Fibroblast of peridontal ligament (primary cell): ENCODE measurements around the gene LRP2.
"Not testable (repeated sequence)": the region's sequence is repeated elsewhere in the genome, so short reads cannot be mapped to it uniquely, and the experiment has no call there.

Source experiments
- DNase-seq: peaks from one replicate; pipeline ENCODE4 v3.0.0-alpha.2; 2010; ENCODE audit errors: extremely low read depth

The LRP2 gene

DNA sequence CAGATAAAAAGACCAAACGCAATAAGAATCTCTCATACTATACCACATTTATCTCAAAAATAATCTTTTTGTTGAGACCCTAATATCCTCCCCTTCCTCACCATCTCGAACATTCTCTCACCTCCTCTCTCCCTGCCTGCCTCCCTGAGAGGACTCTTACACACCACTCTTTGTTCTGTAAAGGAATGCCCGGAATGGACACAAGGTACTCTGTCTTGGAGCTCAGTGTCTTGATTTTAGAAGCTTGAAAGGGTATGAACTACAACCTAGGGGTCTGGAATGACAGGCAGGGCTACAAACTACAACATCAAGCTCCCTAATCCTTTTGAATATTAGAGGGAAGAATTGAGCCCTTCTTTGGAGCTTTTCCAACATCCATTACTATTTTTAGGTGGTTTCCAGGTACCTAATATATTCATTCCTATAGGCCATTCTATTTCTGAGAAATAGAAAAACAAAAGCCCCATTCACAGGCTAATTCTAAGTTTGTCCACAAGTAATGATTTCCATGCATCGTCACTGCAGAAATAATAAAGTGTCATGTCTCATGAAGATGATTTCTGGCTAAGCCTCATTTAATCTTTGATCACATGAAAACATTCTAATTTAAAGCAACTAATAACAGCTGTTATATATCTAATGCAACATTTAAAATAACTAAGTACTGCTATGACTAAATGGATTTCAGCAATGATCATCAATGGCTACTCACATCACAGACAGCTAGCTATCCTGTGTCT is 60.6 kb downstream of the LRP2 start:
- no peak for DNase-seq

DNA sequence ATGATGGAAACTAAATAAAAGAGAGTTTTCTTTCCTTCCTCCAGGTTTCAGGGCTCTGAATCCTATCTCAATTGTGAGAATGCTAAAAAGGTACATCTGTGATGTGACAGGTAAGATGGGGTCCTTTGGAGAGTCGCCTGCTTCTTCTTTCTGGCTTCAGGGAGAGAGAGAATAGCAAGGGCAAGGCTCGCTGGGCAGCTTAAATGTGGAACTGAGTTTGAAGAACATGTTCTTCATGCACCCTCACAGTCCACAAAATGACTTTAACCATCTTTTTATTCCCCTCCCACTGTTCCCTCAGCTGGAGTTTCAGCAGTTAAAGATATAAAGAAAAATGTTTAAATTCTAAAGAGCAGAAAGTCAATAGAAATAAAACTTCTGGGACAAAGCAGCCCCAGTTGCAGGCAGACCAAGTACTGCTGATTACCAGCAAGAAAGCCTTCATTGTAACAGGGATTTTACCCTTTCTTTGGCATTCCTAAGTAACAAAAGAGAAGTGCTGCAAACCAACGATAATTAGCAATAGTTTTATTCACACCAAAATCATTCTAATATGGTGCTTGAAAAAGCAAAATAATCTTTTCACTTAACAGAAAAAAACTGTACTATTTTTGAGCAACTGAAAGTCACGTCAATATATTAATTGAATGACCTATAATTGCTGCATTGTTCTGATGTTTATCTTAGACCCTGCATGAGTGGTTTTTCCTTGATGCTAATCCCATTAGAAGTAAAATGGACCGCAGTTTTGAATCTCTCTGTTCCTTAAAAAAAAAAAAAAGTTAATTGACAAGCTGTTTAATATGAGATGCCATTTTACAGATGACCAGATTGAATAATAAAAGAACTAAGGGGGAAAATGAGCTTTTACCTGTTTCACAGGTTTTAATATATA is 61.5 kb downstream of the LRP2 start:
- no peak for DNase-seq

DNA sequence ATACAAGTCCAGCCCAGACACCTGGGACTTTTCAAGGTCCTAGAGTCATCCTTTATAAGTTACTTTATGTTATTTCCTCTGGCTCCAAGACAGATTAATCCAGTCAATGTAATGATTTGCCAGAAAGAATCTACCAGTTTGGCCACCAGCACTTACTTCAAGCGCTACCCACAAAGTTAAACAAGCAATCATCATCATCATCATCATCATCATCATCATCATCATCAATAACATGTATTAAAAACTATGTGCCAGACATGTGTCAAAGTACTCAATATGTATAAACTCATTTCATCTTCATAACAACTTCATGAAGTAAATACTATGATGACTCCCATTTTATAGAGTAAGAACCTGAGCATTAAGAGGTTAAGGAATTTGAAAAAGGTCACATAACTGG is 64.3 kb downstream of the LRP2 start:
- DNase-seq: no peak

DNA sequence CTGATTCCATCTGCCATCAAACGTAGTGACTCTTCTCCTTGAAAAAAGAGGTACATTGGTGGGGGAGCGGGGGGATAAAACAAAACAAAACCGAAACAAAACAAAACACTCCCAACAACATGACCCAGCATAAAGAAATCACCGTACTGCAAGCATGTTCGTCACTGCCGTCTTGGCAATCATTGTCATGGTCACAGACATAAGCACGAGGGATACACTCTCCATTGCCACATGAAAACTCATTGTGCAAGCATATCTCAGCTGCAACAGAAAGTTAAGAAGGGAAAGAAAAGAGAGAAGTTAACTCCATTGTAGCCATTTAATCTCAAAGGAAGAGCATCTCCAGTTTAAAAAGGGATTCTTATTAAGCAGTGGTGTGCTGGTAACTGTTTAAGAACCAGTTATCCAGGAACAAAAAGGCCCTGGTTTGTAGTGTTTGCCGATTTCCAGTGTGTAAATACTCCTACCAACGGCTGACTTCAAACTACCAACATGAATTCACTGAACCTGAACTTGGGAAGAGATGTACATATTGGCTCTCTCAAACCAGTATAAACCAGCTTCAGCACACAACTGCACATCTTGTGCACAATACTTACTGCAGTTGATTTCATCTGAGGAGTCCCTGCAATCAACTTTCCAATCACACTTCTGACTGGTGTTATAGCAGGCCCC is 68.2 kb downstream of the LRP2 start:
- DNase-seq: no peak

DNA sequence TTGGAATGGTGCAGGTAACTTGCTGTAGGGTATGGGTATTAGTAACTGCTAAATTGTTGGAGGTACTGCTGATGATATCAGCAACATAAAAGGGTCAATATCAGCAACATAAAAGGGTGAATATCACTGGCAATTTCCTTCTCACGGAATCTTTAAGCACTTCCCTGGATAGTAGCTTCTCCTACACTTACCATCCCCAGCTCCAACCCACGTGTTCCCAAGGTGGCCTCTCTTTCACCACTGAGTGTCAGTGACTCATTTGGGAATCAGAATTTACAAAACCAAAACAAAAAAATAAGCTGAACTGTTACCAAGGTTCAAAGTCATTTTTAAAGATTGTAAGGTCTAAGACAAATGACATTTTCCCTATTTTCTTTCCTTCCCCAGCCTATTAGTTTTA is 70.8 kb downstream of the LRP2 start:
- DNase-seq: no peak

DNA sequence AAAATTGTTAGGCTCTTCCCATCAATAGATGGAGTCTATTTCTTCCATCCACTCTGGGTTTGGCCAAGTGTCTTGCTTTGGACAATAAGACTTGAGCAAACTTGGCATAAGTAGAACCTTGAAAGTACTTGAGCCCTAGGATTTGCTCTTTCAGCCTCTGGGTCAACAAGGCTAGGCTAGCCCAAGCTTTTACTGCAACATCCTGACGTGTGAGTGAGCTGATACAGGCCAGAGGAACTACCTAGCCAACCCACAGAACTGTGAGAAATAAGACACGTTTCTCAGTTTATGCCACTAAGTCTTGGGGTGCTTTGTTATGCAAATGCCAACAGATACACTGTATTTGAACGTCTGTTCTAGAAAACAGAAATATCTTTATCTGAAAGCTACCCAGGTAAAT is 71.9 kb downstream of the LRP2 start:
- no peak for DNase-seq

DNA sequence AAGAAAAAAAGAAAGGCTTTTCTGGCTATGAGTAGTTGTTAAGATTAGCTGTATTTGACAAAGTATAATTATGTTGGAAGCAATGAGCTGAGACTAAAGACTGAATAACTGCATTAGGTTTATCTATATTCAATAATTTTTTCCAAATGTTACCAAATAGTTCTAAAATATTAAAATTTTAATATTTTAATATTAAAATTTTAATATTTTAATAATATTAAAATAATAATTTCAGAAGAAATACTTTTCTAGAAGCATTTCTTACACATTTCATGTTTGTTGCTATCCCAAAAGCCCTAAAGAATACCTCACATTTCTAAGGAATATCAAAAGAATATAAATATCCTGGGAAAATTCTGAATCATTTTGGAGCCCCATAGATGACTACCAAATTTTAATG is 74.7 kb downstream of the LRP2 start:
- DNase-seq: no peak

DNA sequence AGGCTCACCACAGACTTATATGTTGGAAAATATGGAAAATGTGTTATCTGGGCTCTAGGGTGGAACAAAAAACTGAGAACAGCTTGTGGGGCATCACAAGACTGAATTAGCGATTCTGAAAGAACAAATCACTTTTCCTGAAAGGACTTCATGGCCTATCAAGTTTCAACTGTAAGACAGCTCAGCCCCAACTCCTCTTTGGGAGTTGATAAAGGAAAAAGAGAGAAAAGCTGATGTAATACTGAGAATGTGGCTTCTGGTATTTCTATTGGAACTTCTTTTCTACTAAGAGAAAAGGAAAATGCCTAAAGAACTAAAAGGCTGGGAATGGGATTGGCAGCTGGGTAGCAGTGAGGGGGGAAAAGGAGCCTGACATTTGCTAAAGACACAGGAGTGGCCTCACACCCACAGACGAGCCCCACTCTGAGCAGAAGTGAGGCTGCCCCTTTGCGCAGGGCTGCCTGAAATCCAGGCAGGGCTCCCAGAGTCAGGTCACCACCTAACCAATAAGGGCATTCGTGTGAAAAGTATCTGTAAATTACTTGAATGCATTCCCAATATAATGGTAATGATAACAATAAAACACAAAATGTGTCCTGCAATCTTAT is 75.6 kb downstream of the LRP2 start:
- no peak for DNase-seq

DNA sequence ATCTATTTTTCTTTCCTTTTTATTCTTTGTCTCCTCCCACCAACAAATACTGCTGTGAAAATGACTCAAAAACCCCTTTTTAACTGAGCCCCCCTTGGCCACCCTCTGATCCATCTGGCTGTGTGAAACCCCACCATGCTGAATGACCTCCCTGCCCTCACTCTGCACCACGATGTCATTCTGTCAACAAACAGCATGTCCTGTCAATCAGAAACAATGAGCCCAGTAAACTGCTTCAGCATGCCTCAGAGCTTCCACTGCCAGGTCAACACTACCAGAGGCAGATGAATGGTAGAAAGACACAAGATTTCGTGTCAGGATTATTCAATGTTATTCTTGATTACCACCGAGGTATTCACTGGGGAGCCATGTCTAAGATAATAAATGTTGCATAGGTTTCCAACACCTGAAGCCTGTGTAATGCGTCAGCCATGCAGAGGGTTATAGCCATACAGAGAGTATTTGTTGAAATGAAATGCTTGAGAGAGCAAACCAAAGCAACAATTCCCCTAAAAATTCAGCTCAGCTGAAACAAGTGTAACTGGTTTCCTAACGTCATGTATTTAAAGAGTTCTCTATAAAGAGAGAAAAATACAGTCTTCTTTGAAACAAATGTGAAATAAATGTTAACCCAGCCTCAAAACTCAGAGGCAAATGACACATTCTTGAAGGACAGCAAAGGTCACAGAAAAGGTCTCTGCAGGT is 76.7 kb downstream of the LRP2 start:
- no peak for DNase-seq

DNA sequence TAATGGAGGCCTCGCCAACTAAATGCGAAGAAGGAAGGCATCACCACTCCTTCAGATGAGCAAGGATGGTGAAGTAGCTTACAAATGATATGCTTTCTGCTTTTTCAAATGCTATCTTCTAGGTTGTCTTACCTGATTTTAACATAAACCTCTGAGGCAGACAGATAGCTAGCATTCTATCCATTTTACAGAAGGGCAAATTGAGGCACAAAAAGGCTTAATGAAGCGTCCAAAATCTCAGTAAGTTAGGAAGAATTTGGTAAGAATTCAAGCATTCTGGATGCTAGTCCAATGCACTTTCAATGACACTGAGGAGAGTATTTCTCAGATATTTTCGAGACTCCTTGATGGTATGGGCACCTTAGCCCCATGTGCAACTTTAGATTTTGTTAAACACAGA is 81.8 kb downstream of the LRP2 start:
- no peak for DNase-seq

DNA sequence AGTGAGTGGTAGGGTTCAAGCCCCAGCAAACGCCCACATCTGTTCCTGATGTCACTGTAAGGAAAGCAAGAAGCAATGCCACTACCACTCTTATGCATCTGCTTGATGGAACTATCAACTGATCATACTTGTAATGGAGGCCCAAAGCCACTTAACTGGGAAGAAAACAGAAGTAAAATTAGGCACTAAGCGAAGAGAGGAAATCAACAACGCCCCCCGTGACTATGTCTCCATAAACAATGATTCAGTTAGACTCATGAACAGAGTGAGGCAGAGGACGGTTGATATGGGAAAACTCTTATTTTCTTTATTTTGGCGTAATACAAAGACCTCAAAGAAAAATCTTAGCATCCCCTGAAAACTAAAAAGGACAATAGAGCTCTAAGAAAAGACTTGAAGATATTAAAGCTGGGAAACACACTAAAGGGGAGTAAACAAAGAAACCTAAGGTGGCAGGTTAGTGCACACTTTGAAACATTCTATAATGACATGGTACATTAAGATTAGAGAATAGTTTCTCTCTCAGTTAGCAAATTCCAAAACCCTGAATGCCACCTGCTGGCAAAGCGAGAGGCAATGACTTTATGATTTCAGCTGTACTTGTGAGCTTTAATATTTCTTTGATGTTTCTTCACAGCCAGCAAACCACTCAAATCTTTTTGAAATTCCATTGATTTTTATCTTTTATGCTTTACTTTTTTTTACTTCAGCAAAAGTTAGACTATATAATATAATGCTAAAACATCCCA is 86.5 kb downstream of the LRP2 start:
- DNase-seq: no peak

DNA sequence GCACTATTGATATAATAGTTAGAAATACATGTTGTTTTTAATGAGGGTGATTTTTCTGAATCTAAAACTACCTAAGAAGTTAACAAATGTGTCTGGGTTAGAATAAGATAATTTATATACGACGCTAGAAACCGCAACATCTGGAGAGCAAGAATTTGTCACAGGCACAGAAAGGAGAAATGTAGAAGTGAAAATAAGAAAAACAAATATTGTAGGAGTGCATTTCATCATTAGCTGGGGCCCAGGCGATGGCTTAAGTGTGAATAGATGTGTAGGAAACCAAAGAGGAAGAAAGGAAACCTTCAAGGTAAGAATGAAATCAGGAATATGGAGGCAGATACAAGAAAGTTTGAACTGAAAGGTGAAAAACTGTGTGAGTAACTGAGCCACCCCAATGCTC is 90.3 kb downstream of the LRP2 start:
- DNase-seq: no peak

DNA sequence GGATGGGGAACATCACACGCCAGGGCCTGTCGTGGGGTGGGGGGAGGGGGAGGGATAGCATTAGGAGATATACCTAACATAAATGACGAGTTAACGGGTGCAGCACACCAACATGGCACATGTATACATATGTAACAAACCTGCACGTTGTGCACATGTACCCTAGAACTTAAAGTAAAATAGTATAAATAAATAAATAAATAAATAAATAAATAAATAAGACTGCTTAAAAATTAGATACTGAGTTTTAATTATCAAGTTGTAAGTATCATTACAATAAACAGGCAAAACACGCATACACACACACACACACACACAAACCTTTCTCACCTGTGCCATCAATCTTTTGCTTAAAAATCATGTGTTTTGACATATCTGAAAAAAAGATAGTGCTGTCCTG is 91.8 kb downstream of the LRP2 start:
- not testable (repeated sequence) for DNase-seq

DNA sequence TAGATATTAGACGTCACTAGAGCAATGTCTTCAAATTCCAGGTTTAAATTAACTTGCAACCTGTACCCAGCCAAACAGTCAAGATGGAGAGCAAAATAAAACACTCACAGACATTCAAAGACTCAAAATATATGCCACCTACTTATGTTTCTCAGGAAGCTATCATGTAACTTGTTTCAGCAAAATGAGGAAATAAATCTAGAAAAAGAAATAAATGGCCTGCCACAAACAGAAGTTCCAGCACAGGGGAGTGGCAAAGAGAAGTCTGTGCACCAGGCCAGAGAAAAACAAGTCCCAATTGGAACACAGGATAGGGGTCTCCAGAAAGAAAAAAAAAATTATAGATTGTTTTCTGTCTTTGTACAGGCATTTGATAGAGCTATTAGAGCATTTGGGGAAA is 96.7 kb downstream of the LRP2 start:
- no peak for DNase-seq

DNA sequence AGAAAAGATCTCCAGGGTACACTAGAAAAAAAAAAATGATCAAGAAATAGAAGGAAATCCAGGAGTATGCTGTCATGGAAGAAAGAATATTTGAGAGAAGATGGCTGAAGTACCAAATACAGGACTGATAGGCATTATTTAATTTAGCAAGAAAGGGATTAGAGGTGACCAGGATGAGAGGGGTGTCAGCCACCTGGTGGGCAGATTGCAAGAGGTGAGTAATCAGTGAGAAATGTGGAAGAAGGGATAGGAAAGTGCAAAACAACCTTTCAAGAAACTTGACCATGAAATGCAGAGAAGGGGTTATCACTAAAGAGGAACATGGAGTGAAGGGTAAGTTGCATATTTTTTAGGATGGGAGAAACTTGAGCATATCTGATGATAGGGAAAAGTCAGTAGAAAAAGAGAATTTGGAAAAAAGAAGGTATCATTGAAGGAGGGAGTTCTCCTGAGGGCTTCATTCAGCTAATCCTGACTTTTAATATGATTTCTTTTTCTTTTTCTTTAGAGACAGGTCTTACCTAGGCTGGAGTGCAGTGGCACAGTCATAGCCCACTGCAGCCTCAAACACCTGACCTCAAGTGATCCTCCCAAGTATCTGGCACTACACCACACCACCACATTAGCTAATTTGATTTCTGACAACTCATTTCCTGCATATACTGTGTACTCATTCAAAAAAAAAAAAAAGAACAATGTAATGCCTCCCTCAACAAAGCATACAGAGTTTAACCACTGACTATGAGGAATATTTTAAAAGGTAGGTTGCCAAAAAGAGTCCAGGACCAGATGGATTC is 101.3 kb downstream of the LRP2 start:
- DNase-seq: no peak

DNA sequence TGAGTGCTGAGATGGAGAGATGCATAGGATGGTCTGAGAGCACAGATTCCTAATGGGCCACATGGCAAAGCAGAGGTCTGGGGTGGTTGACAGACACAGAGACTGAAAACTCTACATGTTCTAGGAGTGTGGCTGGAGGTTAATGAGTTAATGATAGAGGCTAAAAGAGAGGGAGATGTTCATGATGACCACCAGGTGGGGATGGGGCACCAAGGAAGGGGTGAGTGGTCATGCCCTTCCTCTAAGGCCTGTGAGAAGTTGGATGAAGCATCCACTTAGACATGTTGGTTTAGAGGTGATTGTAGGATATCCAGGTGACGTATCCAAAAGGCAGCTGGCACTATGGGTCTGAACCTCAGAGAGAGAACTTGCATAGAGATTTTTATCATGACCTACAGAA is 102.1 kb downstream of the LRP2 start:
- no peak for DNase-seq

DNA sequence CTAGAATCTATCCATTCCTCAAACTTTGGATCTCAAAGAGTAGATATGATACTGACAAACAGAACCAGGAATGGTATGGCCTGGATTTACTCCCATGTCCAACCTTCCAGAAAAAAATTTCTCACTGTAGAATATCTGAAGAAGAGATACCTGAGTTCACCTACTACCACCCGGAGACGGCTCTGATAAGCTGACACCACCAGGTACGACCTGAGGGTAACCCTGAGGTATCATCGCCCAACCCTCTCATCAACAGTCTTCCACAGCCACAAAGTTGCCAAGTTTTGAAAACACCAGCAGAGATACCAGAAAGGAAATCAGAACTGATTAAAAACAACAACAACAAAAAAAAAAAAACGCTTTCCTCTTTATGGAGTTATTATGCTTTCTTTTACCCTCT is 102.9 kb downstream of the LRP2 start:
- DNase-seq: no peak

DNA sequence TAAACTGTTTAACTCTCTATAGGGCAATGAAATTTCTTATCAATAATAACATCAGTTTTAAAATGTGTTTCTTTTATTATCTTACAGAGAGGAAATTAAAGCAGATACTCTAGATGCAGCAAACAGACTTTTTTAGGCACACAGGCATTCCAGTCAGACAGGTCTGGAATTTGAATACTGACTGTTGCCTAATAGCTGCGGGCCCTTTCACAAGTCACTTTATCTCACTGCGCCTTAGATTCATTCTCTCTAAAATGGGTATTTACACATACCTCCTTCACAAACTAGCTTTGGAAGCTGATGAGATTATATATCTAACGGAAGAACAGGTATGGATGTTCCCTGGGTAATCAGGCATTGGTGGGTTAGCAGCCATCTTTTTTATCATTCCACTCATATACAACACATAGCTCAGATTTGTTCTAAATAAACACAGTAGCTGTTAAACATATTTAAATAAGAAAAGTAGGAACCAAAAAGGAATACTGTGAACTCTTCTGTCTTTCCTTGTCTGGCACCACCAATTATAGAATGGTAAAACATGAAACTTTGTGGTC is 104.2 kb downstream of the LRP2 start:
- no peak for DNase-seq

DNA sequence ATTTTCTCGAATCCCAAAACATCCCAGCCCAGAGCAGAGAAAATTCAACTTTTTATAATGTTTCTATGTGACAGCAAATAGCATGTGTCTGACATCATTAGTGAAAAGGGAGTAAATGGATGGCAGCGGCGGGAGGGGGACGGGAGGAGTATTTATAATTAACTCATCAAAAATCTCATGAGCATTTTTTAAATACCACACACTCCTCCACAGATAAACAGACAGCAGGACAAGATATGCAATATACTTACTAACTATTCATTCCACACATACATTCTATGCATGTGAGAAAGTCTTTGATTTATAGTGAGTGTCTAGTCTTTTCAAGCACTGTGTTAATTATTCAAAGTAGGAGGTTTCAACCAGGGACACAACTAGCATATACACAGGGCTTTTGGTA is 107.6 kb downstream of the LRP2 start:
- DNase-seq: no peak

DNA sequence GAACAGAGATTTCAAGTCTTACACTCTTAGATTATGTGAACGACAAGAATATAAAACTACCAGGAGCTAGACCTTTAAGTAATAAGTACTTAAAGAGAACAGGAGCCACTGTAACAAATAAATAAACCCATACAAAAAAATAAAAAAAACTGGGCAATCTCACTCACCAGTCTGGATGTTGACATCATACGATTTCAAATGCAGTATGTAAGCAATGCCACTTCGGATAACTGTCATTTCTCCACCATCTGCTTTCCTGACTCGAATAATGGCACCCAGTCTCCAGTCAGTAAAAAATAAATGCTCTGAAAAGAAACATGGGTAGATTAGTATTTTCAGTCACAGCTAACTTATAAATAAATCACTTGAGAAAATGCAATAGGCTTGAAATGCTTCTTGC is 115.1 kb downstream of the LRP2 start:
- no peak for DNase-seq
